ENCODE measurements around the gene TSPAN31.

The TSPAN31 gene

GRCh38 chr12:57736741-57737466 is 7.9 kb upstream of the TSPAN31 start:
- Histone ChIP-seq H3K4me3 (ENCODE audit: insufficient read depth, low read depth, low read length, poor library complexity, severe bottlenecking) (no peak overlapping the region), H3K9me3 (ENCODE audit: control insufficient read depth, low read length) (no peaks in the 10 kb centered on the region), H3K36me3 (ENCODE audit: control insufficient read depth, insufficient read depth, low read length) (peaks cover 71% of the 10 kb centered on the region), H3K27ac (ENCODE audit: insufficient read depth, low read length, poor library complexity, severe bottlenecking) (no peak overlapping the region), H3K27me3 (replicated peaks; ENCODE audit: control insufficient read depth, insufficient read depth, low read length, poor library complexity, severe bottlenecking) (no peaks in the 10 kb centered on the region), H3K4me1 (ENCODE audit: control insufficient read depth, insufficient read depth, low read length, poor library complexity, severe bottlenecking) (peaks cover 31% of the 10 kb centered on the region)
- DNase-seq, result no peak

- H3K4me1 ChIP-seq (ENCODE audit: control insufficient read depth, insufficient read depth, low read length, poor library complexity, severe bottlenecking), result peaks cover 39% of the 10 kb centered on the region
- no peak overlapping the region for H3K4me3 ChIP-seq (ENCODE audit: insufficient read depth, low read depth, low read length, poor library complexity, severe bottlenecking)
- H3K27ac ChIP-seq (ENCODE audit: insufficient read depth, low read length, poor library complexity, severe bottlenecking), result no peak overlapping the region
- H3K9me3 ChIP-seq (ENCODE audit: control insufficient read depth, low read length), result no peaks in the 10 kb centered on the region
- DNase-seq, result no peak
- peaks cover 62% of the 10 kb centered on the region for H3K36me3 ChIP-seq (ENCODE audit: control insufficient read depth, insufficient read depth, low read length)
- no peaks in the 10 kb centered on the region for H3K27me3 ChIP-seq (replicated peaks; ENCODE audit: control insufficient read depth, insufficient read depth, low read length, poor library complexity, severe bottlenecking)
These were observed 7.1 kb upstream of the TSPAN31 start for GRCh38 chr12:57737467-57738460.

- H3K4me3 ChIP-seq (ENCODE audit: insufficient read depth, low read depth, low read length, poor library complexity, severe bottlenecking), result no peak within 1 kb of the TSS
- H3K36me3 ChIP-seq (ENCODE audit: control insufficient read depth, insufficient read depth, low read length), result peaks cover 52% of the 10 kb centered on the region
- no peak for DNase-seq
- H3K27ac ChIP-seq (ENCODE audit: insufficient read depth, low read length, poor library complexity, severe bottlenecking), result peak within 1 kb of the TSS; percentile 94
- H3K9me3 ChIP-seq (ENCODE audit: control insufficient read depth, low read length), result no peaks in the 10 kb centered on the region
- peaks cover 40% of the 10 kb centered on the region for H3K4me1 ChIP-seq (ENCODE audit: control insufficient read depth, insufficient read depth, low read length, poor library complexity, severe bottlenecking)
- H3K27me3 ChIP-seq (replicated peaks; ENCODE audit: control insufficient read depth, insufficient read depth, low read length, poor library complexity, severe bottlenecking), result no peaks in the 10 kb centered on the region
These were observed 6.1 kb upstream of the TSPAN31 start, which contains the start of gene AGAP2 for GRCh38 chr12:57738661-57739237. AGAP2 (minus strand) TSS chr12:57738742; CDS start chr12:57738246, 496 bp downstream.

- H3K36me3 ChIP-seq (ENCODE audit: control insufficient read depth, insufficient read depth, low read length), result peaks cover 46% of the 10 kb centered on the region
- no peaks in the 10 kb centered on the region for H3K9me3 ChIP-seq (ENCODE audit: control insufficient read depth, low read length)
- DNase-seq, result no peak
- H3K4me3 ChIP-seq (ENCODE audit: insufficient read depth, low read depth, low read length, poor library complexity, severe bottlenecking), result no peak overlapping the region
- H3K4me1 ChIP-seq (ENCODE audit: control insufficient read depth, insufficient read depth, low read length, poor library complexity, severe bottlenecking), result peaks cover 46% of the 10 kb centered on the region
- H3K27me3 ChIP-seq (replicated peaks; ENCODE audit: control insufficient read depth, insufficient read depth, low read length, poor library complexity, severe bottlenecking), result no peaks in the 10 kb centered on the region
- H3K27ac ChIP-seq (ENCODE audit: insufficient read depth, low read length, poor library complexity, severe bottlenecking), result peak overlapping the region; percentile 94
These were observed 5.5 kb upstream of the TSPAN31 start for GRCh38 chr12:57739387-57739786.

- Histone ChIP-seq H3K27ac (ENCODE audit: insufficient read depth, low read length, poor library complexity, severe bottlenecking) (peak overlapping the region; percentile 94), H3K27me3 (replicated peaks; ENCODE audit: control insufficient read depth, insufficient read depth, low read length, poor library complexity, severe bottlenecking) (no peaks in the 10 kb centered on the region), H3K4me3 (ENCODE audit: insufficient read depth, low read depth, low read length, poor library complexity, severe bottlenecking) (no peak overlapping the region), H3K36me3 (ENCODE audit: control insufficient read depth, insufficient read depth, low read length) (peaks cover 39% of the 10 kb centered on the region), H3K9me3 (ENCODE audit: control insufficient read depth, low read length) (no peaks in the 10 kb centered on the region), H3K4me1 (ENCODE audit: control insufficient read depth, insufficient read depth, low read length, poor library complexity, severe bottlenecking) (peaks cover 46% of the 10 kb centered on the region)
- no peak for DNase-seq
These were observed 4.8 kb upstream of the TSPAN31 start for GRCh38 chr12:57739914-57740538.

GRCh38 chr12:57740656-57741412 is 4.0 kb upstream of the TSPAN31 start:
- Histone ChIP-seq H3K36me3 (ENCODE audit: control insufficient read depth, insufficient read depth, low read length) (peaks cover 32% of the 10 kb centered on the region), H3K9me3 (ENCODE audit: control insufficient read depth, low read length) (no peaks in the 10 kb centered on the region), H3K4me1 (ENCODE audit: control insufficient read depth, insufficient read depth, low read length, poor library complexity, severe bottlenecking) (peaks cover 52% of the 10 kb centered on the region), H3K4me3 (ENCODE audit: insufficient read depth, low read depth, low read length, poor library complexity, severe bottlenecking) (peak overlapping the region; percentile 82), H3K27ac (ENCODE audit: insufficient read depth, low read length, poor library complexity, severe bottlenecking) (peak overlapping the region; percentile 94), H3K27me3 (replicated peaks; ENCODE audit: control insufficient read depth, insufficient read depth, low read length, poor library complexity, severe bottlenecking) (no peaks in the 10 kb centered on the region)
- peak; percentile 74 to 79 (median 78) for DNase-seq

- Histone ChIP-seq H3K9me3 (ENCODE audit: control insufficient read depth, low read length) (no peaks in the 10 kb centered on the region), H3K4me3 (ENCODE audit: insufficient read depth, low read depth, low read length, poor library complexity, severe bottlenecking) (peak overlapping the region; percentile 82), H3K36me3 (ENCODE audit: control insufficient read depth, insufficient read depth, low read length) (peaks cover 27% of the 10 kb centered on the region), H3K4me1 (ENCODE audit: control insufficient read depth, insufficient read depth, low read length, poor library complexity, severe bottlenecking) (peaks cover 52% of the 10 kb centered on the region), H3K27me3 (replicated peaks; ENCODE audit: control insufficient read depth, insufficient read depth, low read length, poor library complexity, severe bottlenecking) (no peaks in the 10 kb centered on the region), H3K27ac (ENCODE audit: insufficient read depth, low read length, poor library complexity, severe bottlenecking) (peak overlapping the region; percentile 94)
- DNase-seq, result no peak
These were observed 3.4 kb upstream of the TSPAN31 start for GRCh38 chr12:57741413-57741789.

GRCh38 chr12:57741844-57742738 is 2.7 kb upstream of the TSPAN31 start:
- peak overlapping the region; percentile 82 for H3K4me3 ChIP-seq (ENCODE audit: insufficient read depth, low read depth, low read length, poor library complexity, severe bottlenecking)
- H3K27me3 ChIP-seq (replicated peaks; ENCODE audit: control insufficient read depth, insufficient read depth, low read length, poor library complexity, severe bottlenecking), result no peaks in the 10 kb centered on the region
- peak; percentile 70 to 76 (median 72) for DNase-seq
- peaks cover 27% of the 10 kb centered on the region for H3K36me3 ChIP-seq (ENCODE audit: control insufficient read depth, insufficient read depth, low read length)
- H3K27ac ChIP-seq (ENCODE audit: insufficient read depth, low read length, poor library complexity, severe bottlenecking), result peak overlapping the region; percentile 94
- H3K4me1 ChIP-seq (ENCODE audit: control insufficient read depth, insufficient read depth, low read length, poor library complexity, severe bottlenecking), result peaks cover 52% of the 10 kb centered on the region
- H3K9me3 ChIP-seq (ENCODE audit: control insufficient read depth, low read length), result no peaks in the 10 kb centered on the region
